ENCODE data around the gene ARHGAP18.

DNA sequence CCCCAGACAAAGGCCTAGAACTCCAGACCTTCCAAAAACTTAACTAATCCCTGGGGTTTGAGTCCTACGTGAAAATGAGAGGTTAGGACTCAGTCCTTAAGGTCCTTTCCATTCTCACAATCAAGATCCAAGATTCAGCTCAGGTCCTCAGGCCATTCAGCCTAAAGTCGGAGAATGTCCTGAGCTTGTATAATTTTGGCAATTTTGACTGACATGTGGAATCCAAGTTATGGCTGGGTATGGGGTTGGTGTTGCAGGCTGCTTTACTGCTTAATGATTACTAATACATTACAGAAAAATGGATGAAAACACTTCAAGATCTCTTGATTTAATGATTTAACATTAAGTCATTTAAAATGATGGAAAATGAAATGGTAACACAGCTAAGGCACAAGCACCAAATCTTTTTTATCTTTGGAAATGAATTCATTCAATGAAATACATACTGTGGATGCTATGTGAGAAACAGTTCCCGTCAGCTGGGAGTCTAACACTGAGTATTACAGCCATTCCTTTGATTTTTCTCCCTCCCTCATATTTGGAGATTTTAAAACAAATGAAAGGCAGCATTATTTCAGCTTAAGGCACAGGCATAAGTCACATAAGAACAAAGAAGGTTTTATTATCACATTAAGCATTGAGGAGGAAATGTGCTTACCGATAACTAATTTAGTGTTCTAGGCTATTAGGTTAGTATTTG, 1.3 kb downstream of the ARHGAP18 start:
- TF ChIP-seq, protein P1, sequence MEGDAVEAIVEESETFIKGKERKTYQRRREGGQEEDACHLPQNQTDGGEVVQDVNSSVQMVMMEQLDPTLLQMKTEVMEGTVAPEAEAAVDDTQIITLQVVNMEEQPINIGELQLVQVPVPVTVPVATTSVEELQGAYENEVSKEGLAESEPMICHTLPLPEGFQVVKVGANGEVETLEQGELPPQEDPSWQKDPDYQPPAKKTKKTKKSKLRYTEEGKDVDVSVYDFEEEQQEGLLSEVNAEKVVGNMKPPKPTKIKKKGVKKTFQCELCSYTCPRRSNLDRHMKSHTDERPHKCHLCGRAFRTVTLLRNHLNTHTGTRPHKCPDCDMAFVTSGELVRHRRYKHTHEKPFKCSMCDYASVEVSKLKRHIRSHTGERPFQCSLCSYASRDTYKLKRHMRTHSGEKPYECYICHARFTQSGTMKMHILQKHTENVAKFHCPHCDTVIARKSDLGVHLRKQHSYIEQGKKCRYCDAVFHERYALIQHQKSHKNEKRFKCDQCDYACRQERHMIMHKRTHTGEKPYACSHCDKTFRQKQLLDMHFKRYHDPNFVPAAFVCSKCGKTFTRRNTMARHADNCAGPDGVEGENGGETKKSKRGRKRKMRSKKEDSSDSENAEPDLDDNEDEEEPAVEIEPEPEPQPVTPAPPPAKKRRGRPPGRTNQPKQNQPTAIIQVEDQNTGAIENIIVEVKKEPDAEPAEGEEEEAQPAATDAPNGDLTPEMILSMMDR (IDR thresholded peaks at IDR 0.05), result no peak
- TF ChIP-seq POLR2A (IDR thresholded peaks at IDR 0.05) (no peak), EP300 (IDR thresholded peaks at IDR 0.05) (no peak)
